Right lobe of liver (tissue), 6 donors: Measurements from ENCODE around the gene ACSF3. TPM values are rescaled to one million over a fixed set of nuclear protein-coding genes. Genes with fewer than 3 reads are reported as not detected.

Source experiments
- ATAC-seq, 4 donors: fragments of 200-7000 bp; cut with Tn5 transposase; one replicate each; pipeline ENCODE4 v1.9.1; 2020; ENCODE audit warnings: mild to moderate bottlenecking in 4 of 4, moderate library complexity in 4 of 4
- DNase-seq, 3 donors: peaks; one replicate each; pipeline ENCODE4 v3.0.0-alpha.2; 2020
- H3K27ac ChIP-seq, 3 donors: fragments of 200-600 bp; one replicate each; pipeline ENCODE4 v1.8.0; 2022
- H3K27me3 ChIP-seq, 2 donors: fragments of 200-600 bp; one replicate each; pipeline ENCODE4 v1.8.0; 2022
- H3K36me3 ChIP-seq, 4 donors: fragments of 200-600 bp; sonication (generic) in 1 of 4; one replicate each; pipeline versions ENCODE4 v1.5.1 to v1.8.0; 2017 to 2022; ENCODE audit warnings: control low read depth in 1 of 4
- H3K4me1 ChIP-seq, 4 donors: fragments of 200-600 bp; sonication (generic) in 1 of 4; one replicate each; pipeline versions ENCODE4 v1.5.1 to v1.8.0; 2017 to 2022; ENCODE audit warnings: control low read depth in 1 of 4
- H3K4me3 ChIP-seq, 3 donors: fragments of 200-600 bp; one replicate each; pipeline ENCODE4 v1.8.0; 2022
- H3K9me3 ChIP-seq, 4 donors: fragments of 200-600 bp; sonication (generic) in 1 of 4; one replicate each; pipeline versions ENCODE4 v1.5.1 to v1.8.0; 2017 to 2022; ENCODE audit warnings: control low read depth in 1 of 4
- CTCF ChIP-seq, 4 donors: fragments of 200-600 bp in 3 of 4; fragments of 450-650 bp in 1 of 4; IDR thresholded peaks; one replicate each; pipeline versions ENCODE4 v1.5.1 to v1.8.0; 2016 to 2022; ENCODE audit warnings: antibody characterized with exemption in 4 of 4, mild to moderate bottlenecking in 2 of 4
- POLR2A ChIP-seq: fragments of 450-650 bp; IDR thresholded peaks from one replicate; pipeline ENCODE4 v1.6.1; 2017; ENCODE audit warnings: antibody characterized with exemption, mild to moderate bottlenecking
- WGBS: methylation state at CpG from one replicate; pipeline ENCODE4 v1.1.6; 2018; ENCODE audit warnings: low coverage, low lambda C conversion rate; ENCODE audit not compliant: insufficient coverage; ENCODE audit errors: missing lambda C conversion rate; 5-methylcytosine and 5-hydroxymethylcytosine counted together
- intact Hi-C, 2 donors: fragments of 100-400 bp; cut with DNase I; formaldehyde crosslinking; loops; one replicate each; pipeline versions ENCODE4 v1.11.2 to v1.14.1; 2022
- total RNA-seq, 6 experiments: library from RNA; depleted of rRNA in 2 of 6; stranded (reverse); fragments of >200 nt in 2 of 6; fragmentation: NEBNext Ultra II Directional in 3 of 6; extraction: Animal tissue kit (Norgen Biotek cat#: 25700) in 3 of 6; gene quantifications; one replicate each; pipeline versions ENCODE4 v1.1.0 to v1.2.4, GENCODE V29; 2016 to 2023
- donor health status: DM: no; HTN: yes; CAD: no.
- donor health status: DM: no; HTN: no; CAD: no.
- donor health status: DM: no; HTN: no; CAD: no.
- donor health status: DM: no; HTN: yes; CAD: no.
- donor health status: DM: no; HTN: yes; CAD: no.

ACSF3 gene
- total RNA-seq, 6 experiments from 2014 or later: 20.2 to 33.6 (median 29.4) TPM

- WGBS: 42% methylated on average over 2 of the region's 4 CpGs
- no peak overlapping the region for H3K27ac ChIP-seq
- no peaks in the 10 kb centered on the region for H3K9me3 ChIP-seq
- intact Hi-C loops: no loop called here
- H3K36me3 ChIP-seq: no peaks in the 10 kb centered on the region
- H3K4me1 ChIP-seq: no peaks in the 10 kb centered on the region
- H3K27me3 ChIP-seq: no peaks in the 10 kb centered on the region
- H3K4me3 ChIP-seq: no peak overlapping the region
- TF ChIP-seq CTCF (IDR thresholded peaks at IDR 0.05): no peak
- no peak for TF ChIP-seq POLR2A
- ATAC-seq: no peak
- peak in 2 of 3 donors; percentile 8 to 29 for DNase-seq
Observed at GRCh38 chr16:89046491-89046890, 47.2 kb upstream of the ACSF3 start.

GRCh38 chr16:89047331-89048089 is 46.1 kb upstream of the ACSF3 start:
- H3K36me3 ChIP-seq: no peaks in the 10 kb centered on the region
- intact Hi-C loops: no loop called here
- ATAC-seq: no peak
- no peak overlapping the region for H3K27ac ChIP-seq
- H3K4me1 ChIP-seq: no peaks in the 10 kb centered on the region
- DNase-seq: peak in 2 of 3 donors; percentile 3 to 43
- no peaks in the 10 kb centered on the region for H3K9me3 ChIP-seq
- WGBS: 46% methylated on average over 3 of the region's 27 CpGs
- no peak for TF ChIP-seq CTCF (IDR thresholded peaks at IDR 0.05)
- TF ChIP-seq POLR2A: no peak
- H3K4me3 ChIP-seq: no peak overlapping the region
- H3K27me3 ChIP-seq: no peaks in the 10 kb centered on the region

- Histone ChIP-seq H3K9me3 (no peaks in the 10 kb centered on the region), H3K4me3 (no peak overlapping the region), H3K36me3 (no peaks in the 10 kb centered on the region), H3K27me3 (no peaks in the 10 kb centered on the region), H3K4me1 (no peaks in the 10 kb centered on the region), H3K27ac (no peak overlapping the region)
- intact Hi-C loops: no loop called here
- DNase-seq: peak in 1 of 3 donors; percentile 46
- WGBS: 23% methylated on average over 4 of the region's 38 CpGs
- TF ChIP-seq CTCF (IDR thresholded peaks at IDR 0.05) (no peak), POLR2A (no peak)
- ATAC-seq: no peak
Observed at GRCh38 chr16:89048090-89048725, 45.4 kb upstream of the ACSF3 start.

- Histone ChIP-seq H3K4me1 (no peaks in the 10 kb centered on the region), H3K27ac (no peak overlapping the region), H3K27me3 (no peaks in the 10 kb centered on the region), H3K36me3 (no peaks in the 10 kb centered on the region), H3K4me3 (no peak overlapping the region), H3K9me3 (no peaks in the 10 kb centered on the region)
- TF ChIP-seq CTCF (IDR thresholded peaks at IDR 0.05) (no peak), POLR2A (no peak)
- DNase-seq (peak in 1 of 3 donors; percentile 44), ATAC-seq (no peak)
- WGBS: 73% methylated on average over 11 of the region's 24 CpGs
- intact Hi-C loops: no loop called here
Observed at GRCh38 chr16:89048871-89049422, 44.7 kb upstream of the ACSF3 start.
